IMR-90 (cell line): ENCODE results near the gene HKDC1. TPM values are rescaled to one million over a fixed set of nuclear protein-coding genes. Genes with fewer than 3 reads are reported as not detected.

ENCODE experiments used
- ATAC-seq: fragments of 200-7000 bp; cut with Tn5 transposase; 2 replicates; pipeline ENCODE4 v1.9.1; 2020; ENCODE audit warnings: low read depth, mild to moderate bottlenecking, moderate library complexity
- BruUV-seq: library from RNA; stranded (reverse); fragments of 400-500 nt; replicated peaks from 2 replicates; lab custom pipeline; 2021; lab: Mats Ljungman, UMichigan
- CTCF ChIA-PET: fragments of 300-600 bp; formaldehyde crosslinking; extraction: SDS; loops from one replicate; lab custom pipeline; 2021; ENCODE audit warnings: antibody characterized with exemption; lab: Yijun Ruan, JAX
- POLR2A ChIA-PET: fragments of 300-600 bp; sonication (Branson Sonifier 250); formaldehyde crosslinking; loops from one replicate; lab custom pipeline; 2022; ENCODE audit warnings: antibody characterized with exemption; ENCODE audit not compliant: unreplicated experiment; lab: Charles Lee
- DNase-seq: peaks from one replicate; pipeline ENCODE4 v3.0.0; 2013
- H2AFZ ChIP-seq: replicated peaks from 2 replicates; pipeline ENCODE3; 2013; ENCODE audit warnings: low read length, mild to moderate bottlenecking; ENCODE audit not compliant: poor library complexity
- H2AK5ac ChIP-seq: 2 replicates; pipeline ENCODE4 v1.6.1; 2013; ENCODE audit warnings: low read depth, low read length, inconsistent platforms
- H2AK9ac ChIP-seq: replicated peaks from 2 replicates; pipeline ENCODE3; 2013; ENCODE audit warnings: mild to moderate bottlenecking, low read depth, low read length, moderate library complexity; ENCODE audit not compliant: poor library complexity
- H2BK120ac ChIP-seq: 2 replicates; pipeline ENCODE4 v1.6.1; 2013; ENCODE audit warnings: low read depth, low read length, inconsistent platforms
- H2BK15ac ChIP-seq: 3 replicates; pipeline ENCODE4 v1.6.1; 2013; ENCODE audit warnings: low read depth, low read length, inconsistent platforms
- H2BK20ac ChIP-seq: 2 replicates; pipeline ENCODE4 v1.6.1; 2013; ENCODE audit warnings: low read depth, mild to moderate bottlenecking, inconsistent platforms, low read length, moderate library complexity
- H2BK5ac ChIP-seq: 2 replicates; pipeline ENCODE4 v1.6.1; 2013; ENCODE audit warnings: mild to moderate bottlenecking, low read depth, low read length, inconsistent platforms; ENCODE audit not compliant: poor library complexity, severe bottlenecking
- H3K14ac ChIP-seq: replicated peaks from 2 replicates; pipeline ENCODE4 v1.6.1; 2013; ENCODE audit warnings: low read depth, low read length, inconsistent platforms
- H3K18ac ChIP-seq: 2 replicates; pipeline ENCODE4 v1.6.1; 2013; ENCODE audit warnings: low read depth, low read length, control low read depth
- H3K23ac ChIP-seq: 2 replicates; pipeline ENCODE4 v1.6.1; 2013; ENCODE audit warnings: low read depth, low read length, inconsistent platforms
- H3K27ac ChIP-seq: 2 replicates; pipeline ENCODE4 v1.5.1; 2013; ENCODE audit warnings: mild to moderate bottlenecking, control low read depth, low read length; ENCODE audit not compliant: insufficient read depth
- H3K27me3 ChIP-seq: 2 replicates; pipeline ENCODE4 v1.6.1; 2013; ENCODE audit warnings: low read length; ENCODE audit not compliant: control insufficient read depth, insufficient read depth
- H3K36me3 ChIP-seq: 2 replicates; pipeline ENCODE4 v1.6.1; 2013; ENCODE audit warnings: low read length, mixed read lengths; ENCODE audit not compliant: control insufficient read depth, insufficient read depth
- H3K4ac ChIP-seq: 2 replicates; pipeline ENCODE4 v1.6.1; 2013; ENCODE audit warnings: low read depth, low read length, inconsistent platforms
- H3K4me1 ChIP-seq: 2 replicates; pipeline ENCODE4 v1.6.1; 2013; ENCODE audit warnings: low read length, mixed read lengths; ENCODE audit not compliant: control insufficient read depth, insufficient read depth
- H3K4me2 ChIP-seq: 2 replicates; pipeline ENCODE4 v1.6.1; 2013; ENCODE audit warnings: low read depth, mild to moderate bottlenecking, control low read depth, low read length, moderate library complexity
- H3K4me3 ChIP-seq: 2 replicates; pipeline ENCODE4 v1.5.1; 2013; ENCODE audit warnings: low read depth, mild to moderate bottlenecking, control low read depth, low read length, moderate library complexity; ENCODE audit not compliant: insufficient read depth
- H3K56ac ChIP-seq: 2 replicates; pipeline ENCODE4 v1.6.1; 2013; ENCODE audit warnings: low read length, inconsistent platforms; ENCODE audit not compliant: insufficient read depth; ENCODE audit errors: extremely low read depth
- H3K79me1 ChIP-seq, 2 experiments: 2 replicates each; pipeline ENCODE4 v1.6.1; 2013; ENCODE audit warnings: low read length in 2 of 2, inconsistent platforms in 1 of 2, low read depth in 1 of 2
- H3K9ac ChIP-seq: 2 replicates; pipeline ENCODE4 v1.6.1; 2013; ENCODE audit warnings: low read depth, low read length, control low read depth
- H3K9me1 ChIP-seq: 2 replicates; pipeline ENCODE4 v1.6.1; 2013; ENCODE audit warnings: low read length, inconsistent platforms; ENCODE audit not compliant: insufficient read depth
- H3K9me3 ChIP-seq: 2 replicates; pipeline ENCODE4 v1.6.1; 2013; ENCODE audit warnings: low read length; ENCODE audit not compliant: control insufficient read depth, insufficient read depth
- H4K20me1 ChIP-seq: 2 replicates; pipeline ENCODE4 v1.6.1; 2013; ENCODE audit warnings: low read length, inconsistent platforms; ENCODE audit not compliant: insufficient read depth
- H4K5ac ChIP-seq: 2 replicates; pipeline ENCODE4 v1.6.1; 2013; ENCODE audit warnings: mild to moderate bottlenecking, low read depth, low read length, control low read depth
- H4K8ac ChIP-seq, 2 experiments: 2 replicates each; pipeline ENCODE4 v1.6.1; 2013; ENCODE audit warnings: low read depth in 2 of 2, low read length in 2 of 2, control low read depth in 1 of 2, inconsistent platforms in 1 of 2
- H4K91ac ChIP-seq: 2 replicates; pipeline ENCODE4 v1.6.1; 2013; ENCODE audit warnings: low read depth, low read length, inconsistent platforms; ENCODE audit not compliant: insufficient read depth
- BHLHE40 ChIP-seq: fragments of 150-350 bp; IDR thresholded peaks from 2 replicates; pipeline ENCODE4 v1.6.1; 2016; ENCODE audit warnings: mild to moderate bottlenecking, low read depth, low read length
- CEBPB ChIP-seq: IDR thresholded peaks from 2 replicates; pipeline ENCODE4 v1.6.1; 2012; ENCODE audit warnings: low read depth, low read length, improper control_type of control experiment
- CHD1 ChIP-seq: IDR thresholded peaks from 2 replicates; pipeline ENCODE4 v1.6.1; 2012; ENCODE audit warnings: low read depth, low read length, improper control_type of control experiment
- FOS ChIP-seq: fragments of 150-350 bp; IDR thresholded peaks from 2 replicates; pipeline ENCODE4 v1.6.1; 2016; ENCODE audit warnings: low read depth, low read length
- MAFK ChIP-seq: IDR thresholded peaks from 2 replicates; pipeline ENCODE4 v1.6.1; 2012; ENCODE audit warnings: low read depth, low read length, improper control_type of control experiment
- MAZ ChIP-seq: IDR thresholded peaks from 2 replicates; pipeline ENCODE4 v1.6.1; 2012; ENCODE audit warnings: low read depth, mild to moderate bottlenecking, low read length, improper control_type of control experiment, moderate library complexity, borderline replicate concordance
- MXI1 ChIP-seq: IDR thresholded peaks from 2 replicates; pipeline ENCODE4 v1.6.1; 2012; ENCODE audit warnings: low read depth, mild to moderate bottlenecking, low read length, moderate library complexity, borderline replicate concordance
- NFE2L2 ChIP-seq: fragments of 150-350 bp; IDR thresholded peaks from 2 replicates; pipeline ENCODE4 v1.6.1; 2016; ENCODE audit warnings: low read depth, mild to moderate bottlenecking, low read length
- RCOR1 ChIP-seq: IDR thresholded peaks from 2 replicates; pipeline ENCODE4 v1.6.1; 2012; ENCODE audit warnings: mild to moderate bottlenecking, low read length, improper control_type of control experiment; ENCODE audit not compliant: insufficient replicate concordance
- SMC3 ChIP-seq: fragments of 150-350 bp; IDR thresholded peaks from 2 replicates; pipeline ENCODE4 v1.6.1; 2016; ENCODE audit warnings: low read depth, mild to moderate bottlenecking, antibody characterized with exemption, low read length, moderate library complexity
- USF2 ChIP-seq: fragments of 150-350 bp; IDR thresholded peaks from 2 replicates; pipeline ENCODE4 v1.6.1; 2017; ENCODE audit warnings: mild to moderate bottlenecking, antibody characterized with exemption, low read length, low read depth
- whole genome bisulfite sequencing, 2 experiments: methylation state at CpG; one replicate each; pipeline versions ENCODE4 v1.1.5 to v1.1.7; 2013; ENCODE audit warnings: missing lambda C conversion rate in 2 of 2; ENCODE audit not compliant: insufficient read length in 1 of 2; ENCODE audit errors: extremely low coverage in 2 of 2; 5-methylcytosine and 5-hydroxymethylcytosine counted together
- dilution Hi-C: fragments of 300-500 bp; cut with HindIII; formaldehyde crosslinking; loops from one replicate; pipeline ENCODE4 v1.14.3; 2018; ENCODE audit warnings: low sequenced_read_pairs; ENCODE audit not compliant: unreplicated experiment
- in situ Hi-C: fragments of 300-500 bp; cut with MboI; formaldehyde crosslinking; loops from 3 replicates; pipeline ENCODE4 v1.14.3; 2019; ENCODE audit warnings: low sequenced_read_pairs, inconsistent platforms, mixed read lengths
- intact Hi-C: fragments of 100-400 bp; cut with micrococcal nuclease; formaldehyde crosslinking; loops from 2 replicates; pipeline ENCODE4 v1.10.0; 2022
- polyA plus RNA-seq, 3 experiments: library from polyadenylated mRNA; depleted of rRNA; stranded (reverse); fragments of >200 nt; gene quantifications; 2 replicates each; pipeline ENCODE4 v1.2.3, GENCODE V29; 2012; ENCODE audit warnings: low replicate concordance in 1 of 3
- total RNA-seq: library from RNA; depleted of rRNA; stranded (reverse); fragments of >200 nt; gene quantifications from 2 replicates; pipeline ENCODE4 v1.2.3, GENCODE V29; 2012

Gene HKDC1
- total and polyA plus RNA-seq, 2 of the 4 experiments (the other 2 are of a cell fraction): under 0.01 to 0.03 TPM

- Histone ChIP-seq H2BK120ac (no peak overlapping the region), H2BK5ac (no peak overlapping the region), H3K4ac (no peak overlapping the region), H3K36me3 (peaks cover 22% of the 10 kb centered on the region), H3K9me3 (no peaks in the 10 kb centered on the region), H3K4me3 (no peak overlapping the region), H4K5ac (no peak overlapping the region), H2AK9ac (no peak overlapping the region), H4K91ac (no peak overlapping the region), H3K9ac (no peak overlapping the region), H3K27me3 (no peaks in the 10 kb centered on the region), H4K20me1 (no peaks in the 10 kb centered on the region), H2BK15ac (no peak overlapping the region), H3K27ac (no peak overlapping the region), H2AFZ (no peak overlapping the region), H3K18ac (no peak overlapping the region), H2BK20ac (no peak overlapping the region), H3K4me1 (no peaks in the 10 kb centered on the region), H3K9me1 (no peaks in the 10 kb centered on the region), H2AK5ac (no peak overlapping the region), H3K14ac (no peak overlapping the region), H3K56ac (no peak overlapping the region), H3K23ac (no peak overlapping the region), H3K79me1 (no peaks in the 10 kb centered on the region), H4K8ac (no peak overlapping the region), H3K4me2 (no peak overlapping the region)
- ChIA-PET POLR2A (no interaction called here), CTCF (no interaction called here)
- no peak for DNase-seq
- no CpG with 5 or more reads among the region's 3 CpGs for whole genome bisulfite sequencing, 2 experiments
- dilution Hi-C loops (no loop called here), intact Hi-C loops (no loop called here), in situ Hi-C loops (no loop called here)
- BruUV-seq: no TSS peak
- ATAC-seq: no peak
- TF ChIP-seq MAFK (no peak), RCOR1 (no peak), SMC3 (no peak), MXI1 (no peak), MAZ (no peak), CHD1 (no peak), NFE2L2 (no peak), CEBPB (no peak), FOS (no peak), USF2 (no peak), BHLHE40 (no peak)
These were observed 10.2 kb upstream of the HKDC1 start for GRCh38 chr10:69209787-69210484.
